HG03025 (cell line): Measurements from ENCODE around the gene RBM46.

Source experiments
- ATAC-seq: cut with Tn5 transposase; IDR thresholded peaks from one replicate; pipeline ENCODE4 v1.9.1; 2021; ENCODE audit warnings: mild to moderate bottlenecking, moderate library complexity; ENCODE audit not compliant: unreplicated experiment, low FRiP score

RBM46 gene, protein sequence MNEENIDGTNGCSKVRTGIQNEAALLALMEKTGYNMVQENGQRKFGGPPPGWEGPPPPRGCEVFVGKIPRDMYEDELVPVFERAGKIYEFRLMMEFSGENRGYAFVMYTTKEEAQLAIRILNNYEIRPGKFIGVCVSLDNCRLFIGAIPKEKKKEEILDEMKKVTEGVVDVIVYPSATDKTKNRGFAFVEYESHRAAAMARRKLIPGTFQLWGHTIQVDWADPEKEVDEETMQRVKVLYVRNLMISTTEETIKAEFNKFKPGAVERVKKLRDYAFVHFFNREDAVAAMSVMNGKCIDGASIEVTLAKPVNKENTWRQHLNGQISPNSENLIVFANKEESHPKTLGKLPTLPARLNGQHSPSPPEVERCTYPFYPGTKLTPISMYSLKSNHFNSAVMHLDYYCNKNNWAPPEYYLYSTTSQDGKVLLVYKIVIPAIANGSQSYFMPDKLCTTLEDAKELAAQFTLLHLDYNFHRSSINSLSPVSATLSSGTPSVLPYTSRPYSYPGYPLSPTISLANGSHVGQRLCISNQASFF

DNA sequence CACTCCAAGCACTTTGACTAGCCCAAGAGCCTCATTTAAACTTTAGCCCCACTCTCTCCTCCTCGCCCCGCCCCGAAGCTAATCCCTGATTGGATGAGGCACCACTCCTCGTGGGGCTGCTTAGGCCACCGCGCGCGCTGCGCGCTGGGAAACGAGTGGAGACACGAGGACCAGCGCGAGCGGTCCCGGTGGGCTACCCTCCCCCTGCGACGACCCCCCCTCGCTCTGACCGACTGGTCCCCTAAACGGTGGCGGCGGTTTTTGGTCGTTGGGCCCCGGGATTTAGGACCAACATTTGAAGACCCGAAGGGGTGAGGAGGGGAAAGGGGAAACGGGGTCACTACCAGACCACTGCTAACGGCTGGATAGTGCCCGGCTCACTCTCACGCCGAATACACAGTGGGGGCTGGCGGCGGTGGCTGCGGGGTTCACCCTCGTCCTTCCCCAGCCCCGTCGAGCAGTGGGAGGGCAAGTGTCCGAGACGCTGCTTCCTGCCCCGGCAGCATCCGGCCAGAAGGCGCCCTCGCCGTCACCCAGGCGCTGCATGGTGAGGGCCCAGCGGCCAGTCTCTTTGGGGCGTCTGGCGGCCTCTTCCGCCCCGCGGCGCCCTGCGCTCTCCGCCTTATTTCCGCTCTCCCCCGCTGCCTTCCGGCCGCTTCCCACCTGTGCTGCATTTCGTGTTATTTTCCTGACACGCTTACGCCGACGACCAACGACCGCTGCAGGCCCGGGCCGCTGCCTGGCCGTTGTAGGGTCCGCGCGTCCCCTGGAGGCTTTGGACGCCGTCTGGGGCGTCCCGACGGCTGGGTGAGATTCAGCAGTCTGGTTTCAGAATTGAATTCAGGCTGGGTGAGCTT is at the start of gene RBM46:
TSS of gene RBM46 (plus strand) at position 147 of the 857 bp plus-strand sequence. CDS start 15,481 bp downstream, outside the sequence.
- no peak for ATAC-seq

DNA sequence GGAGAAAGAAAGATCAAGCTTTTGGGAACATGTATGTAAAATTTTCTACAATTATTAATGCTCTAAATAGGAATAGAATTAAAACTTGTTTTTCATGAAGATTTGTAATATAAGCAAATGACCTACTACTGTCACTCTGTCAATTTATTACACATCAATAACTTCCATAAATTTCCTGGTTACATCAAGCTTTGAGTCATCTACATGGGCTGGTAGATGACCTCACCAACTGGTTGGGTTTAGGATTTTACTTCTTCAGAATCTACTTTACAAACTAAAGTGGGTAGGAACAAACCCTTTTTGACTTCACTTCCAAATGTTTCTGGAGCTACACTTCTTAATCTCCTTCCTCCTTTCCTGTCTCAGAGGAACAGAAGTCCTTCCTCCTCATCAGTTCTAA is 49.3 kb upstream of the RBM46 start:
- ATAC-seq: no peak

DNA sequence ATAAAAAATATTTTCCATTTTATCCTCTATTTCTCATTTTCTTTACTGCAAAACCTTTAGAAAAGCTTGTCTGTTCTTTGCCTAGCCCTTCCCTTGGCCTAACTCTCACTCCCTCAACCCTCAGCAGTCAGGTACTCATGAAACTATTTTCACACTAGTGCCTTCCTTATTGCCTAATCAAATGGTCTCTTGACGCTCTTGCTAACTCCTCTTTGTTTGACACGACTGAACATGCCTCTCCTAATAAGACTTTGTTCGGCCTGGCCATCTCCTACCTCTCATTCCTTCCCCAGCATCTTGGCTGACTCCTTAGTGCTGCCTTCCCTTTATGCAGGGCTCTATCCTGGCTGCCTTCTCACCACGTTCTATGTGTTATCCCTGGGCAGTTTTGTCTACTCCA is 48.4 kb upstream of the RBM46 start:
- no peak for ATAC-seq

DNA sequence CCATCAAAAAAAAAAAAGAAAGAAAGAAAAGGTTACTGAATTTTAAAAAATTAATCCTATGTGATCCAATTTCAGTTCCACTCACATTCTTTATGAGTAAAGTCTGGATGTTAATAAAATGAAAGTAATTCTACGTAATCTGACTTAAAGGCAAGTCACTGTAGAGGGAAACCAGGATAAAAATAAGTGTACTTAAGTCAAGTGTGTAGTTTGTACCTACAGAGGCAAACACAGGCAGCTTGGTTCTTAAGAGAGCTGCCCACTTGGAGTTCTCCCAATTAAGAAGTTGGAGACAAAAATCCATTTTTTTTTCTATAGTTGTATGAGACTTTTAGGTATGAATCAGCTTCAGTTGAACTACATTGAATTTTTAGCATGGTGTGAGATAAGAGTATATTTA is 44.3 kb upstream of the RBM46 start:
- ATAC-seq: no peak

DNA sequence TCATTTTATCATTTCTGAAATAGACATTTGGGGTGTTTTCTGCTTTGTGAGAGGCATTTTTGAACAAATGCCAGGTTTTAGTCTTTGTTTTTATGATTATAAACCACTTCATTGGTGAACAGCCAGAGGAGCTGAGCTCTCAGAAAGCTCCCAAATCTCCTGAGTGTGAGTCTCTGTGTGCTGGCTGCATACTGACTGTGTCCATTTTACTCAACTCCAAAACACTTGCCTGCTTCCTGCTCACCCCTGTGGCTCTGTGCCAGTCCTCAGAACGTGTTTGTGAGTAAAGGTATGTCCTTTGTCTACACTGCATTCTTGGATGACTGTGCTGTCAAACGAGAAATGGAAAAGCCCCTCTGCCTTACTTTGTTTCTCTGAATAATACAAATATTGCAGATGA is 42.6 kb upstream of the RBM46 start:
- ATAC-seq: no peak

DNA sequence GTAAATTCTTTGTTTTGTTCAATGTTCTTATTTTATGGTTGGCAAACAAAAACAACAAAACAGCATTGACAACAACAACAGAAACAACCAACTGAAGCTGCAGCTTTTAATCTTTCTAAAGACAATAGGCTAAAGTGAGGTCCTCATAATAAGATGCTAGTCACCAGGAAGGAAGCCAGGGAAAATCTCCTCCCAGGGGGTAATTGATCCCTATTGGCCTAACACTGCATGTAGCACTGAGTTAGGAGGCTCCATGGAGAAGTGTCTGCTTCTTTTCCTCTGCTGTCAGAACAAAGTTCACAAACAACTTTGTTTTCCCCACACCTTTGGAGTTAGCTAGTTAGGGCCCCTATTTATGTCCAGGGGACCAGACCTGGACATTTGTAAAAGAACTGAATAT is 42.0 kb upstream of the RBM46 start:
- no peak for ATAC-seq

DNA sequence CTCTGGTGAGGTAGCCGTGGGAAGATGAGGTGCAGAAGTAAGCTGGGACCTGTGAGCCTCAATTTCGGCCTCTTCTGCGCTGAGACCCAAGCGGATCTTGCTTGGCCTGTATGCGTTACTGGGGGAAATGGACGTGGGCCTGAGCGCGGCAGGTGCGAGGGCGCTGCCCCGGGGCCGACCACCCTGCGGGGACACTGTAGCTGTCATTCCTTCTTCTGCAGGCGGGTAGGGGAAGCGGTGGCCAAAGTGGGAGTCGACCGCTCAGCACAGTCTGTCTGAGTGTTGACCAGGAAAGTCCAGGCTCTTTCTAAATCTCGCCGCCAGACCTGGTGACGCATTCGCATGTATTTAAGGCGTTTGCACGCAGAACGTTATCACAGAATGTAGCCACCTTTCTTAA is 40.6 kb upstream of the RBM46 start:
- ATAC-seq: no peak

DNA sequence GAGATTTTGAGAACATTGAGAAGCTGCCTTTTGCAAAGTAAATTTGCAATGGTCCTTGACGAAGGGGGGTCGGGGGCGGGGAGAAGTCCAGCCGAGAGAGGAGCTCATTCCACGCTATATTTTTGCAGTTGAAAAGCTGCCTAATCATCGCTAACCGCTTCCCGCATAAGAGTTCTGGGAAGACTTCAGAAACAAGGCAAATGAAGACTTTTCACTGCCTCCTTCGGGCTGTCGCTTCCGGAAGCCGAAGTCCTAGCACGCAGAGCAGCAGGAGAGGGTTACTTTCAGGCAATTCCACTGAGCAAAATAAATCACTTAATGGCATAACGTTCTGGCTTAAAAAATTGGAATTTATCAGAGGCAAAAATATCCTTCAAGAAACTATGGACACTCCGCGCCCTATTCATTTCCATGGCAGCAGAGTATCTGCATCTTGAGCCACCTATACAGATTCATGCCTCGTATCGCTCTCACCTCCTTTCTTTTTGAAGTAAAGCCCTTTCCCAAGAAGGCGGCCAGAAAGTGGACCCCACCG is 39.9 kb upstream of the RBM46 start:
- ATAC-seq: no peak

DNA sequence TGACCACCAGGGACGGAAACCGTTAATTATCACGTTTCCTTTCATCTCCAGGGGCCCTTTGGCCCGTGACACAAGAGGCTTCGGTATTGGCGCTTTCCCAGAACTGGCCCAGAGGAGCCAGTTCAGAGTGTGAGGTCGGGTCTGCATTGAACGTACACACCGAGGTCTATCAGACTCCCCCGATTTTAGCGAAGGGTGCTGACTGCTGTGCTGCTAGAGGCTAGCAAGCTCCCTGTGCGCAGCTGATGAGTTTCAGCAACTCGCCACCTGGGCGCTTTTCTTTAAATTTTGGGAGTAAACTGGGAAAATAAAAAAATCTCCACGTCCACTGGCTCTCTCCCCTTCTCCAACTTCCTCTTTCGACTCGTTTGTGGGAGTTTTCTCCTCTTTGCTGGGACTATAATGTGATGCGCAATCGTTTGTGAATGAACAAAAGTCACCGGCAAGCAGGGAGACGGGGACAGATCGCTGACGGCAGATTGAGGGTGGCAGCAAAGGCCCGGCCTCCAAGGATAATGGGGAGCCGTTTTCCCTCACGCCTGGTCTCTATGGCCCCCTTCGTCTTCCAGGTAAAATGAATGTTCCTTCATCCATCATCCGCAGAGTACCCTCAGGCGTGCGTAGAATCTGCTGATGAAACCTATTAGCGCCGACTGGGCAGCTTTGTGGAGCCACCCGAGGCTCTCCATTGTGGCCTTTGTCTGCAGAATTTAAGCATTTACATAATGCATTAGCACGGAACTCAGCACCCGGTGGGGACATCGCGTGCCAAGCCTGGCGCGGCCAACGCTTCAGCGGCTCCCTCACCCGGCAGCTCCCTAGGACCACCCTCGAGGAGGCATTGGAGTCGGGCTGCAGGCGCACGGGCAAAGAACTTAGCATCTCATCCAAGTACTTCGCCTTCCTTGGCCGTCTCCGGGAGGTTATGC is 38.9 kb upstream of the RBM46 start:
- no peak for ATAC-seq

DNA sequence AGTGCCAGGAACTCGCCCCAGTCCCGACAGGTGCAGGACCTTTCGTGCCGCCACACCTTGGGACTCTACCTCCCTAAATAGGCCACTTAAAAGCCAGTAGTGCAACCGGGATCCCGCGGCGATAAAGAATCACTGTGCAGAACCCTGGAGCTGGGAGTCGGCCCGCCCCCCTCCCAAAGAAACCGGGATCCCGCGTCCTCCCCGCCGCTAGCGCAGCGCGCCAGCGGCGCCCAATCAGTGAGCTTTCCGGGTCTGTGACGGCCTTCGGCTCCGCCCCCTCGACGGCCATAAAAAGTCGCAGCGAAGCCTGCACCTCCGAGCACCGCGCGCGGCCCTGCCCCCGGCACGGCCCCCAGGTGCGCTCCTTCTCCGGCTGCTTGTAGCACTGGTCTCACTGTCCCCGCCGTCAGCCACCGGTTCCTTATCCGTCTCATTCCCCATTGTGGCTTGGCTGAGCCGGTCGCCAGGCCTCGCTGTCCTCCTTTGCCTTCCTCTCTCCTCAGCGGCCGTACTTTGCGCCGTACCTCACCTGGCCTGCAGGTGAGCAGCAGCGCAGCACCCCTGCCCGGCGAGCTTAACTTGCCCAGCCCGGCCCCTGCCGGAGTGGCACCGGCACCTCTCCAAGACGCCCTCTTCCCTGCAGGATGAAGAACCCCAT is 37.3 kb upstream of the RBM46 start, which contains the start of gene LRAT:
TSS of gene LRAT (plus strand) at position 318 of the 658 bp plus-strand sequence. CDS start at position 645, 327 bp downstream.
- no peak for ATAC-seq

DNA sequence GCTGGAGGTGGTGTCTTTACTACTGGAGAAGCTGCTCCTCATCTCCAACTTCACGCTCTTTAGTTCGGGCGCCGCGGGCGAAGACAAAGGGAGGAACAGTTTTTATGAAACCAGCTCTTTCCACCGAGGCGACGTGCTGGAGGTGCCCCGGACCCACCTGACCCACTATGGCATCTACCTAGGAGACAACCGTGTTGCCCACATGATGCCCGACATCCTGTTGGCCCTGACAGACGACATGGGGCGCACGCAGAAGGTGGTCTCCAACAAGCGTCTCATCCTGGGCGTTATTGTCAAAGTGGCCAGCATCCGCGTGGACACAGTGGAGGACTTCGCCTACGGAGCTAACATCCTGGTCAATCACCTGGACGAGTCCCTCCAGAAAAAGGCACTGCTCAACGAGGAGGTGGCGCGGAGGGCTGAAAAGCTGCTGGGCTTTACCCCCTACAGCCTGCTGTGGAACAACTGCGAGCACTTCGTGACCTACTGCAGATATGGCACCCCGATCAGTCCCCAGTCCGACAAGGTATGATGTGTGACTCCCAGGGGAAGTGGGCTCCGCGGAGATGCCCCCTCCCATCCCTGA is 36.6 kb upstream of the RBM46 start:
- no peak for ATAC-seq

DNA sequence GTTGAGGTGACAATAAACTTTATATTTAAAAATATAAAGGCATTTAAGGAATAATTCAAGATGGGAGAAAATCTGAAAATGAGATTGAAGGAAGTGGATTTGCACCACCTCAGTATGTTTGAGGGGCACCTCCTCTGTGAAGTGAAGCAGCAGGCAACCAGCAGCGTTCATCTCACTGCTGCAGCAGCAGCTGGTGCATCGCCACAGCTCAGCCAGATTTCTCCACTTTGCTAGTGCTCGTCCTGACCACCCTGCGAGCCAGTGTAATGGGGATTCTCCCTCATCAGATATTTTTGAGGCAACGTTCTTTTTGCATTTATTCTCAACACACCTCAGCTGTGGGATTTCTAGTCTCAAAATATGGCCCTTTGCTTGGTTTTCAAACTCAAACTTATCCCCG is 23.4 kb upstream of the RBM46 start:
- no peak for ATAC-seq

DNA sequence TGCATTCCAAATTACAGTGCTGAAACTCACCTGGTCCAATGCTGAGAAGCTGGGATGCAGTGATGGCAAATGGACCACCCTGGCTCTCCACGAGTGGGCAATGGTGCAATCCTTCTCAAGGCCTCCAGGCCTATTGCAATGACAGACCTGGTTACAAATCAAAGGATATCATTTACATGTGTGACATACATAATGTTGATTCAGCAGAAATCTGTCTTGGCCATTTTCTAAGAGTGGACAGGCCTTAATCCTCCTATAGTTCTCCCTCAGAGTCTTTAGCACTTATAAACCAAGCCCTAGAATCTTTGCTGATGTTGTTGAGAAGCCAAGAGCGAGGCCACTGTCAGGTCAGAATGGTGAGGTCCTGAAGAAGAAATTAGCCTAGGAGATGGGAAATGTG is 20.2 kb upstream of the RBM46 start:
- ATAC-seq: no peak

DNA sequence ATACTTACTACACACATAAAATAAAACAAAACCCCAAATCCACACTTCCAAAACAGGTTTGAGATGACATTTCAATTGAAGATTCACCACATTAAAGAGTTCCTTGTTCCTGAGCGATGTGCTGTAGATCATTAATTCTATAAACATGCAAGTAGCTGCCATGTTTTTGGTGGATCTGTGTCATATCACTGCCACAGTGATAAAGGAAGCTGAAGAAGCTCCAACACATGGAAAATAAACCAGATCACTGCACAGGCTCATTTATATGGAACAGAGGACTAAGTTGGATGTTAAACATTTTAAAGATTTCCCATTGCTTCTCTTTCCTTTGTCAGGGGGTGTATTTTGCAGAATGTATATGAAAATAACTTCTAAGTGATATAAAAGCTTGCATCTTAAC is 2.8 kb upstream of the RBM46 start:
- ATAC-seq: no peak

DNA sequence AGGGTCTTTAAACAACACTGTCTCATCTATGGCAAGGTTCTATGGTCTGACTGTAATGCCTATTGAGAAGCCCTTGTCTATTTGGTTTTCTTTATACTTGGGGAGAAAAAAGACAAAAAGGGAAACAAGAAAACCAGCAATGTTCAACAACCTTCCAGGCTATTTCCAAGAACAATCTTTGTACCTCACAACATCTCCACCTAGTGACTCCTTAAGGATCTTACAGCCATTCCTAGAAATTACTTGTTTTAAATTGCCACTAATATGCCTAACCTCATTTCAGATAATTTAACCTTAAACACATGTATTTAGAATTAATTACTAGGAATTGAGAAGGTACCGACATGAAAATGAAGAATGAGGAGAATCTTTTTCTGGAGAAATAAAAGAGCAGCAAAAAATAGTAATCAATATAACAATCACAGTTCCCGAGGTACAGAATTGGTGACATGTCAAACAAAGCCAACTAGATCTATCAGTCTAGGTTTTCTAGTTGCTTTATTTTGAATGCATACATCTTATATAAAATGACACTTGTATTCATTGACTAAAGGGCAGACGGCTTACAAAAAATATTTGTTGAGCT is 1.6 kb upstream of the RBM46 start:
- no peak for ATAC-seq

DNA sequence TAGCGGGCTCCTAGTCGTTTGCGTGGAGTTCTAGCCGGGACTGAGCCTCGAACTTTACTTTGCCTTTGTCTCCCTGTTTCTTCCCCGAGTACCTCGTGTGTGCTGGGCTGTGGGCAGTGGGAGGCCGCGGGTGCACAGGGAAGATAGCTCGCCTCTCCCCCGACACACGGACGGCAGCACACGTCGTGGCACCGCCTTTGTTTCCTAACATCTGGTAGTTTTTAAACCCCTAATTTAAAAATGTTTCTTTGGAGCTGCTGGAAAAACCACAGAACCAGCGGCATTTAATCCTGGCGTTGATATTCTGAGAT is 866 bp downstream of the RBM46 start:
- ATAC-seq: no peak

DNA sequence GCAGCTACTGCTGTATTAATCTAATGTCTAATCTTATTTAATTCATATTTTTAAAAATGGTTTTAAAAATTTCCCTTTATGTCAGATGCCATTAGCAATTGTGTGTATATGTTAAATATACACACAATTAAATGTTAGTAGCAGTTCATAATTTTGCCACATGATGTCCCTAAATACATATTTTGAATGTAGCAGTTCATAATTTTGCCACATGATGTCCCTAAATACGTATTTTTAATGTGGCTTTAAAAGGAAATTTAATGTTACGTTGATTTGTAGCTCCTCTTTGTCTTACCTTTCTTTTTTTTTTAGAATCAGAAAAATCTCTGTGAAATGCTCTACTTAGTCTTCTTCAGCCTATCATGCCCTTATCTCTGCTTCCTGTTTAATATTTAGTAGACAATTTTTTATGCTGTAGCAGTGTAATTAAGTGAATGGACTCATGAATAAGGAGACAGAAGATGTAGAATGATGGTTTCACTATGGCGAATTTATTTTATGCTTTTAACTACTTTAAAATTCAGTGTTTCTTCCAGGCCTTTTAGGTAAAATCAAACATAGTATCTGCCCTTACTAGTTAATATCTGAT is 26.1 kb downstream of the RBM46 start:
- ATAC-seq: peak; percentile 67

DNA sequence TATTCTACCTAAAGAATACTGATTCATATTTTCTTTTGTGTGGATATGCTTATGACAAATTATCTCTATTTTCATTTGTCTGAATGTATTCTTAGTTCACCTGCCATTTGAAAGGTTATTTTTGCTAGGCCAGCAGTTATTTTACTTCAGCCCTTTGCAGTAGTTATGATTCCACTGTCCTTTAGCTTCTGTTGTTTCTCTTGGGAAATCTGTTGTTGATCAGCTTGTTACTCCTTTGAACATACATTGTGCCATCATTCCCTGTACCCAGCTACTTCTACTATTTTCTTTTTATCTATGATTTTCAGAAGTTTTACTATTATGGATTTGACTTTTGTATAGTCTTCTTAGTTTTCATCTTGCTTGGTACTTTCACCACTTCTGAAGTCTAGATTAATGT is 37.2 kb downstream of the RBM46 start:
- ATAC-seq: no peak

DNA sequence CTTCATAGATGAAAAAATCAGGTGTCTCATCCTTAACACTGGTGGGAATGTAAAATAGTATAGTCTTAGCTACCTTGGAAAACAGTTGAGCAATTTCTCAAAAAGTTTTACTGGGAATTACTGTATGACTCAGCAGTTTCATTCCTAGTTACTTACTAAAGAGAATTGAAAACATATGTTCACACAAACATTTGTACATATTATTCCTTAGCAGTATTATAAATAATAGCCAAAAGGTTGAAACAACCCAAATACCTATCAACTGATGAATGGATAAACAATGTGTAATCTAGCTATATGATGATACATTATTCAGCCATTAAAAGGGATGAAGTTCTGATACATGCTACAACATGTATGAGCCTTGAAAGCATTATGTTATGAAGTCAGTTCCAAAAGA is 41.7 kb downstream of the RBM46 start:
- ATAC-seq: no peak
